GM12875 (cell line): ENCODE measurements around the gene CCNYL1.

Source experiments
- H3K4me3 ChIP-seq: one replicate; pipeline ENCODE4 v1.5.1; 2011; ENCODE audit warnings: low read depth, low read length, control low read depth
- CTCF ChIP-seq: IDR thresholded peaks from 2 replicates; pipeline ENCODE4 v1.5.1; 2011; ENCODE audit warnings: low read depth, mild to moderate bottlenecking, control low read depth, inconsistent platforms, low read length, moderate library complexity, borderline replicate concordance; ENCODE audit not compliant: insufficient read depth

CCNYL1 gene

DNA sequence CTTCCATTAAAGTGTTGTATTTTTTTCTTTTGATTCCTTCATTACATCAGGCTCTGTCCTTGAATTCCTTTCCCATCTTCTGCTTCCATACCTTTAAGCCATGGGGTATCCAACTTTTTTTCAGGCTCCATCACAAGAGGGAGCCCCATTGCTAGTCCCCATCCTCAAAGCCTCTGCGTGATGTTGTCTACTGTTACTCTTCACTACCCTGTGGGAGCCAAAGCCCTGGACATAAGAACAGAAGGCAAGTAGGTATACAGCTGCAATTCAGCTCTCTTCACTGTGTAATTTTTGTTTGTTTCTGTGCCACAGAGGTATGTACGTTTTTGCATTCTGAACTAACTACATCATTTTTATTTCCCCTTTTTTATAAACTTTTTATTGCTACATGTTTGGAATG lies 36.6 kb upstream of the CCNYL1 start:
- H3K4me3 ChIP-seq, result no peak overlapping the region
- no peak for TF ChIP-seq CTCF

- no peak overlapping the region for H3K4me3 ChIP-seq
- TF ChIP-seq CTCF, result no peak
These were observed 34.5 kb upstream of the CCNYL1 start for GRCh38 chr2:207676827-207677354.

GRCh38 chr2:207681431-207681830 lies 30.0 kb upstream of the CCNYL1 start:
- no peak overlapping the region for H3K4me3 ChIP-seq
- TF ChIP-seq CTCF, result no peak

GRCh38 chr2:207682557-207682956 lies 28.9 kb upstream of the CCNYL1 start:
- no peak for TF ChIP-seq CTCF
- H3K4me3 ChIP-seq, result no peak overlapping the region

DNA sequence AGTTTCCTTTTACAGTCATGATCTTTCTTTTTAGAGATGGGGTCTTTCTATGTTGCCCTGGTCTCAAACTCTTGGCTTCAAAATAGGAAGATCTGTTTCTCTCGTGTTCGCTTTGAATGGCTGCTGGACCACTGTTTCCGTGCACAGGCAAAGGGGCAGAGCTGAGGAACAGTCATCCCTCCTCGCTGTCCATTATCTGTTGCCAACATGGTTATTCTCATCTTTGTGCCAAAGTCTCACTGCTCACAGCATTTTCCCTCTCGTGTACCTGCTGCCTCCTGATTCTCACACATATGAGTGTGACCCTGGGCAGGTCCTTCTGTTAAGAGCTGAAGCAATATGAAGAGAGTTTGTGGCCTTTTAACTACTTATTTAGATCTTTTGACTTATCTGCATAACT lies 28.0 kb upstream of the CCNYL1 start:
- no peak overlapping the region for H3K4me3 ChIP-seq
- no peak for TF ChIP-seq CTCF

DNA sequence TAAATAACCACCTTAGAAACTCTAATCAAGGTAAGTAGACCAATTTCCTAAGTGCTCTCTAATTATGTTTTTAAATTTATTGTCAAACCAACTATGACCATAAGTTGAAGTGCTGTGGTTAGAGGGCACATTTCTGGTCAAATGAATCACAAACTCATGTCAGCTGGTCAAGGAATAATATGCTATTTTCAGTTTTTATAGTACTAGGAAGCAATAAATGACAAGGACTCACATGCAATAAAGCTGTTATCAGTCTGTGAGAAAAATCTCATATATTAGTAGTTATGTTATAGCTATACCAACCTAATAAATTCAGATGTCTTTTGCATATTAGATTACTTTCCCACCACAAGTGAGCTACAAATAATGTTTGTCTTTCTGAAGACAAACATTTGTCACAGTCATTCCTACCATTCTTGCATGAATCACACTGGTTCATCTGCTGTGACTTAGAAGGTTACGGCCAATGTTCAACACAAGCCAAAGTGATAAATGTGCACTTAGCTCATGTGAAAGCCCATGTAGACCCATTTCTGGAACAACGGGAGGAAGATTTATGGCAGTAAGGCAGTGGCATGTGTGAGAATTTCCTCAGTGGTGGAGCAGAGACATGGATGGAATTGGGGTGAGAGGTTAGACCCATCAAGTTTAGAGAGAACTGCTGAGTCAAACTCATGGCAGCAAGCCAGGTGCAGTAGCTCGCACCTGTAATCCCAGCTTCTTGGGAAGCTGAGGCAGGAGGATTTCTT lies 27.4 kb upstream of the CCNYL1 start:
- TF ChIP-seq CTCF, result no peak
- no peak overlapping the region for H3K4me3 ChIP-seq

DNA sequence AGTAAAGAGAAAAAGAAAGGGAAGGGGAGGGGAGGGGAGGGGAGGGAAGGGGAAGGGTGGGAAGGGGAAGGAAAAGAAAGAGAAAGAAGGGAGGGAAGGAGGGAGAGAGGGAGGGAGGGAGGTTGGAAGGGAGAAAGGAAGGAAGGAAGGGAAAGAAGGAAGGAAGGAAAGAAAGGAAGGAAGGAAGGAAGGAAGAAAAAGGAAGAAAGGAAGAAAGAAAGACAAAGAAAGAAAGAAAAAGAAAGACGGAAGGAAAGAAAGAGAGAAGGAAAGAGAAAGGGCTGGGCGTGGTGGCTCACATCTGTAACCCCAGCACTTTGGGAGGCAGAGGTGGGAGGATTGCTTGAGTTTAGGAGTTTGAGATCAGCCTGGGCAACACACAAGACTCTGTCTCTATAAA lies 24.6 kb upstream of the CCNYL1 start:
- no peak overlapping the region for H3K4me3 ChIP-seq
- TF ChIP-seq CTCF, result no peak
